ENCODE measurements around the gene DIS3L2. TPM values are rescaled to one million over a fixed set of nuclear protein-coding genes. Genes with fewer than 3 reads are reported as not detected.
"Not testable (repeated sequence)": the region's sequence is repeated elsewhere in the genome, so short reads cannot be mapped to it uniquely, and the experiment has no call there.

Gene DIS3L2
- total and polyA plus RNA-seq, 2 experiments from 2014 or later: 15.2 to 25.3 TPM

- no peak for TF ChIP-seq ETS1 (IDR thresholded peaks at IDR 0.05)
Measured at GRCh38 chr2:232324778-232325177, 363.3 kb downstream of the DIS3L2 start (continued).

- peaks cover 10% of the 10 kb centered on the region for H3K4me1 Mint-ChIP-seq
- Histone ChIP-seq H3K9me2 (ENCODE audit: insufficient read depth) (no peaks in the 10 kb centered on the region), H2AFZ (no peak overlapping the region), H3K4me1 (ENCODE audit: insufficient read depth) (no peaks in the 10 kb centered on the region), H3K36me3 (ENCODE audit: insufficient read depth) (no peaks in the 10 kb centered on the region), H3K4me2 (no peak overlapping the region), H3K27me3 (ENCODE audit: insufficient read depth) (no peaks in the 10 kb centered on the region), H4K20me1 (replicated peaks; ENCODE audit: insufficient read depth) (no peaks in the 10 kb centered on the region), H3K4me3 (no peak overlapping the region), H3K79me2 (replicated peaks; ENCODE audit: insufficient read depth) (no peaks in the 10 kb centered on the region), H3K27ac (ENCODE audit: low read depth) (no peak overlapping the region), H3F3A (replicated peaks; ENCODE audit: low read depth) (no peaks in the 10 kb centered on the region)
- H3K27ac Mint-ChIP-seq: no peak overlapping the region
- no peak overlapping the region for H3K4me3 Mint-ChIP-seq
- peak; percentile 51 to 66 for TF ChIP-seq CTCF (conservative IDR thresholded peaks at IDR 0.05; ENCODE audit: low read depth in 2 of 2)
- no peak for TF ChIP-seq ZNF114 (CRISPR knock-in tag; IDR thresholded peaks at IDR 0.05)
- H3K36me3 Mint-ChIP-seq (ENCODE audit: low read depth): no peaks in the 10 kb centered on the region; the same call in 2 of the 3 replicates
- DNase-seq (ENCODE audit: low spot score) (peak; percentile 49), ATAC-seq (peak; percentile 75)
- no peaks in the 10 kb centered on the region for H3K9me3 Mint-ChIP-seq
- H3K27me3 Mint-ChIP-seq (ENCODE audit: insufficient read depth, low read depth, poor library complexity): peaks cover 6% of the 10 kb centered on the region
Measured at GRCh38 chr2:232325324-232326273, 364.1 kb downstream of the DIS3L2 start.

- not testable (repeated sequence) for ATAC-seq; DNase-seq (ENCODE audit: low spot score)
Measured at GRCh38 chr2:232326274-232327104, 365.0 kb downstream of the DIS3L2 start.

More at GRCh38 chr2:232326274-232327104, 365.0 kb downstream of the DIS3L2 start:
- not testable (repeated sequence) for H3K4me1 ChIP-seq (ENCODE audit: insufficient read depth); H3F3A ChIP-seq (replicated peaks; ENCODE audit: low read depth); H3K79me2 ChIP-seq (replicated peaks; ENCODE audit: insufficient read depth); H3K27me3 Mint-ChIP-seq (ENCODE audit: insufficient read depth, low read depth, poor library complexity); H3K9me3 Mint-ChIP-seq; H3K4me3 Mint-ChIP-seq; H3K27ac Mint-ChIP-seq; H3K27ac ChIP-seq (ENCODE audit: low read depth); H3K4me2 ChIP-seq; H3K4me3 ChIP-seq; H3K36me3 ChIP-seq (ENCODE audit: insufficient read depth); H3K9me2 ChIP-seq (ENCODE audit: insufficient read depth); H3K27me3 ChIP-seq (ENCODE audit: insufficient read depth); H2AFZ ChIP-seq; H3K36me3 Mint-ChIP-seq (ENCODE audit: low read depth); H4K20me1 ChIP-seq (replicated peaks; ENCODE audit: insufficient read depth)
- peaks cover 10% of the 10 kb centered on the region for H3K4me1 Mint-ChIP-seq
